HepG2 (cell line): ENCODE results near the gene HPCAL1. TPM values are rescaled to one million over a fixed set of nuclear protein-coding genes. Genes with fewer than 3 reads are reported as not detected.

Experiments
- CSRNP2 ChIP-seq: sonication (generic); formaldehyde crosslinking; conservative IDR thresholded peaks from 2 replicates; pipeline ENCODE4 v1.8.0; 2022; ENCODE audit warnings: low read depth, missing genetic modification reagents
- DNMT1 ChIP-seq: sonication (generic); formaldehyde crosslinking; IDR thresholded peaks from 2 replicates; pipeline ENCODE4 v1.5.1; 2020; ENCODE audit warnings: mild to moderate bottlenecking, missing genetic modification reagents
- GPBP1L1 ChIP-seq: sonication (generic); formaldehyde crosslinking; IDR thresholded peaks from 2 replicates; pipeline ENCODE4 v1.5.0; 2020; ENCODE audit warnings: mild to moderate bottlenecking, missing genetic modification reagents
- IRF9 ChIP-seq: sonication (generic); formaldehyde crosslinking; IDR thresholded peaks from 2 replicates; pipeline ENCODE4 v1.8.0; 2022; ENCODE audit warnings: missing genetic modification reagents, mild to moderate bottlenecking, borderline replicate concordance
- NONO ChIP-seq, 2 experiments: fragments of 450-650 bp in 1 of 2; sonication (generic) in 1 of 2; formaldehyde crosslinking in 1 of 2; IDR thresholded peaks in 1 of 2; conservative IDR thresholded peaks in 1 of 2; 2 replicates each; pipeline versions ENCODE4 v1.6.1 to v1.8.0; 2017 to 2022; ENCODE audit warnings: mild to moderate bottlenecking in 1 of 2, missing genetic modification reagents in 1 of 2, moderate library complexity in 1 of 2
- NR2C2 ChIP-seq: sonication (generic); formaldehyde crosslinking; IDR thresholded peaks from 2 replicates; pipeline ENCODE4 v1.4.0; 2020; ENCODE audit warnings: missing genetic modification reagents, mild to moderate bottlenecking, moderate library complexity, borderline replicate concordance
- SMC3 ChIP-seq: IDR thresholded peaks from 2 replicates; pipeline ENCODE4 v1.6.1; 2011; ENCODE audit warnings: low read length, improper control_type of control experiment
- ZBTB1 ChIP-seq: sonication (generic); formaldehyde crosslinking; IDR thresholded peaks from 2 replicates; pipeline ENCODE4 v1.4.0; 2020; ENCODE audit warnings: missing genetic modification reagents, borderline replicate concordance
- ZFP36L1 ChIP-seq: sonication (generic); formaldehyde crosslinking; IDR thresholded peaks from 2 replicates; pipeline ENCODE4 v1.8.0; 2022; ENCODE audit warnings: mild to moderate bottlenecking, missing genetic modification reagents, moderate library complexity
- ZMYM4 ChIP-seq: sonication (generic); formaldehyde crosslinking; IDR thresholded peaks from 2 replicates; pipeline ENCODE4 v1.8.1; 2023; ENCODE audit warnings: mild to moderate bottlenecking, missing genetic modification reagents
- ZNF17 ChIP-seq: sonication (generic); formaldehyde crosslinking; IDR thresholded peaks from 2 replicates; pipeline ENCODE4 v1.5.0; 2020; ENCODE audit warnings: mild to moderate bottlenecking, missing genetic modification reagents
- ZNF235 ChIP-seq: sonication (generic); formaldehyde crosslinking; IDR thresholded peaks from 2 replicates; pipeline ENCODE4 v1.8.1; 2023; ENCODE audit warnings: mild to moderate bottlenecking, missing genetic modification reagents, borderline replicate concordance
- ZNF280D ChIP-seq: sonication (generic); formaldehyde crosslinking; IDR thresholded peaks from 2 replicates; pipeline ENCODE4 v1.5.1; 2020; ENCODE audit warnings: mild to moderate bottlenecking, missing genetic modification reagents
- ZNF33A ChIP-seq: sonication (generic); formaldehyde crosslinking; IDR thresholded peaks from 2 replicates; pipeline ENCODE4 v1.5.1; 2020; ENCODE audit warnings: missing genetic modification reagents, mild to moderate bottlenecking, moderate library complexity, borderline replicate concordance
- ZNF577 ChIP-seq: sonication (generic); formaldehyde crosslinking; IDR thresholded peaks from 2 replicates; pipeline ENCODE4 v1.4.0; 2020; ENCODE audit warnings: mild to moderate bottlenecking, low read depth, missing genetic modification reagents, borderline replicate concordance
- ZNF710 ChIP-seq: sonication (generic); formaldehyde crosslinking; IDR thresholded peaks from 2 replicates; pipeline ENCODE4 v1.5.0; 2020; ENCODE audit warnings: mild to moderate bottlenecking, missing genetic modification reagents, borderline replicate concordance
- ZNF768 ChIP-seq: sonication (generic); formaldehyde crosslinking; IDR thresholded peaks from 2 replicates; pipeline ENCODE4 v1.4.0; 2020; ENCODE audit warnings: missing genetic modification reagents
- ZNF83 ChIP-seq: sonication (generic); formaldehyde crosslinking; IDR thresholded peaks from 2 replicates; pipeline ENCODE4 v1.4.0; 2020; ENCODE audit warnings: missing genetic modification reagents, mild to moderate bottlenecking, borderline replicate concordance
- polyA plus RNA-seq, 8 experiments: library from polyadenylated mRNA; depleted of rRNA in 3 of 8; stranded (reverse) in 7 of 8; unstranded in 1 of 8; fragments of >200 nt; fragmentation: Illumina TruSeq in 4 of 8; extraction: Trizol in 4 of 8; gene quantifications; 2 replicates each; pipeline versions ENCODE4 v1.2.1 to v1.2.3, GENCODE V29; 2011 to 2016; ENCODE audit warnings: low read depth in 4 of 8, missing spikeins in 1 of 8, mixed read lengths in 1 of 8; ENCODE audit not compliant: insufficient read depth in 1 of 8
- total RNA-seq, 5 experiments: library from RNA; depleted of rRNA; stranded (reverse); fragments of >200 nt; fragmentation: Illumina TruSeq; extraction: Trizol; gene quantifications; 2 replicates each; pipeline ENCODE4 v1.2.3, GENCODE V29; 2016; ENCODE audit warnings: low read depth in 1 of 5
- TF ChIP-seq, protein P1 (sequence below): IDR thresholded peaks from 2 replicates; pipeline ENCODE4 v1.6.1; 2016

HPCAL1 gene
- total and polyA plus RNA-seq, 2 of the 13 experiments (the other 11 are each of a cell fraction or from before 2014, with no cell fraction given): 29.5 to 29.9 TPM

GRCh38 chr2:10301941-10302478, 694 bp upstream of the HPCAL1 start (continued):
- TF ChIP-seq ZNF577 (CRISPR knock-in tag) (no peak), IRF9 (CRISPR knock-in tag) (0 out of 2 replicates have a peak, but pooled peaks have one; percentile 20), GPBP1L1 (no peak), CSRNP2 (CRISPR knock-in tag) (no peak), DNMT1 (CRISPR knock-in tag) (peak; percentile 35; the same call in 1 of the 2 replicates), ZFP36L1 (CRISPR knock-in tag) (0 out of 2 replicates have a peak, but pooled peaks have one; percentile 19), ZNF768 (peak; percentile 46), NR2C2 (CRISPR knock-in tag) (no peak), ZNF235 (CRISPR knock-in tag) (no peak), ZBTB1 (no peak), NONO (IDR thresholded peaks at IDR 0.05) (no peak), NONO (CRISPR knock-in tag; conservative IDR thresholded peaks at IDR 0.05) (no peak), ZMYM4 (CRISPR knock-in tag) (no peak; the same call in 1 of the 2 replicates), ZNF33A (CRISPR knock-in tag) (no peak), ZNF710 (CRISPR knock-in tag) (no peak), ZNF280D (CRISPR knock-in tag) (no peak), ZNF83 (CRISPR knock-in tag) (no peak), SMC3 (no peak), ZNF17 (CRISPR knock-in tag) (no peak)
- TF ChIP-seq, protein P1, sequence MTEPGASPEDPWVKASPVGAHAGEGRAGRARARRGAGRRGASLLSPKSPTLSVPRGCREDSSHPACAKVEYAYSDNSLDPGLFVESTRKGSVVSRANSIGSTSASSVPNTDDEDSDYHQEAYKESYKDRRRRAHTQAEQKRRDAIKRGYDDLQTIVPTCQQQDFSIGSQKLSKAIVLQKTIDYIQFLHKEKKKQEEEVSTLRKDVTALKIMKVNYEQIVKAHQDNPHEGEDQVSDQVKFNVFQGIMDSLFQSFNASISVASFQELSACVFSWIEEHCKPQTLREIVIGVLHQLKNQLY (CRISPR knock-in tag): no peak
